SK-N-SH (cell line): ENCODE data around the gene BMP2. TPM values are rescaled to one million over a fixed set of nuclear protein-coding genes. Genes with fewer than 3 reads are reported as not detected.

Experiments
- CTCF ChIA-PET: fragments of 300-600, 350-600 bp; formaldehyde crosslinking; extraction: SDS; loops from one replicate; lab custom pipeline; 2021; lab: Yijun Ruan, JAX
- POLR2A ChIA-PET: fragments of 350-600 bp; sonication (Branson Sonifier 250); formaldehyde crosslinking; extraction: SDS; loops from one replicate; lab custom pipeline; 2020; ENCODE audit warnings: antibody characterized with exemption, inconsistent platforms; lab: Yijun Ruan, JAX
- DNase-seq: peaks from one replicate; pipeline ENCODE4 v3.0.0; 2012
- H2AFZ ChIP-seq: fragments of 200-600 bp; sonication (generic); 2 replicates; pipeline ENCODE4 v1.8.1; 2016; ENCODE audit warnings: antibody characterized with exemption, mild to moderate bottlenecking, low read depth
- H3F3A ChIP-seq: fragments of 200-600 bp; sonication (generic); replicated peaks from 2 replicates; pipeline ENCODE3; 2016; ENCODE audit warnings: antibody characterized with exemption, mild to moderate bottlenecking; ENCODE audit not compliant: insufficient read depth
- H3K27ac ChIP-seq, 2 experiments: fragments of 200-500 bp in 1 of 2; fragments of 200-600 bp in 1 of 2; sonication (Bioruptor generic) in 1 of 2; sonication (generic), shearing (Covaris generic) in 1 of 2; 2 replicates each; pipeline versions ENCODE4 v1.5.1 to v1.6.1; 2014 to 2016; ENCODE audit warnings: low read depth in 2 of 2, inconsistent platforms in 1 of 2, low read length in 1 of 2, mild to moderate bottlenecking in 1 of 2, mixed read lengths in 1 of 2
- H3K27me3 ChIP-seq: fragments of 200-600 bp; sonication (generic), shearing (Covaris generic); 2 replicates; pipeline ENCODE4 v1.6.1; 2016; ENCODE audit warnings: mixed run types; ENCODE audit not compliant: insufficient read depth
- H3K36me3 ChIP-seq, 2 experiments: fragments of 200-500 bp in 1 of 2; fragments of 200-600 bp in 1 of 2; sonication (Bioruptor generic) in 1 of 2; sonication (generic) in 1 of 2; replicated peaks in 1 of 2; 2 replicates each; pipeline versions ENCODE3 to v1.5.1; 2014 to 2016; ENCODE audit warnings: low read length in 1 of 2, mild to moderate bottlenecking in 1 of 2; ENCODE audit not compliant: insufficient read depth in 2 of 2, control insufficient read depth in 1 of 2
- H3K4me1 ChIP-seq, 2 experiments: fragments of 200-500 bp in 1 of 2; fragments of 200-600 bp in 1 of 2; sonication (Bioruptor generic) in 1 of 2; sonication (generic), shearing (Covaris generic) in 1 of 2; 2 replicates each; pipeline versions ENCODE4 v1.5.1 to v1.6.1; 2014 to 2016; ENCODE audit warnings: low read depth in 1 of 2, low read length in 1 of 2, mixed run types in 1 of 2; ENCODE audit not compliant: insufficient read depth in 2 of 2, control insufficient read depth in 1 of 2
- H3K4me2 ChIP-seq: fragments of 200-600 bp; sonication (generic), shearing (Covaris generic); 2 replicates; pipeline ENCODE4 v1.6.1; 2017; ENCODE audit warnings: mixed run types
- H3K4me3 ChIP-seq, 2 experiments: fragments of 200-500 bp in 1 of 2; fragments of 200-600 bp in 1 of 2; sonication (Bioruptor generic) in 1 of 2; sonication (generic), shearing (Covaris generic) in 1 of 2; 2 replicates each; pipeline versions ENCODE4 v1.5.1 to v1.8.1; 2014 to 2016; ENCODE audit warnings: low read depth in 2 of 2, inconsistent platforms in 1 of 2, low read length in 1 of 2, mild to moderate bottlenecking in 1 of 2, mixed read lengths in 1 of 2, moderate library complexity in 1 of 2
- H3K79me2 ChIP-seq: fragments of 200-600 bp; sonication (generic); 2 replicates; pipeline ENCODE4 v1.8.1; 2017; ENCODE audit warnings: mild to moderate bottlenecking; ENCODE audit not compliant: insufficient read depth
- H3K9ac ChIP-seq: fragments of 200-600 bp; sonication (generic); 2 replicates; pipeline ENCODE4 v1.6.1; 2017; ENCODE audit warnings: mixed run types
- H3K9me2 ChIP-seq: fragments of 200-600 bp; sonication (generic); 2 replicates; pipeline ENCODE4 v1.6.1; 2017; ENCODE audit warnings: mixed run types
- H3K9me3 ChIP-seq: fragments of 200-600 bp; sonication (generic); 2 replicates; pipeline ENCODE4 v1.6.1; 2017; ENCODE audit warnings: mixed run types, mild to moderate bottlenecking, moderate library complexity
- H4K20me1 ChIP-seq: fragments of 200-600 bp; sonication (generic); 2 replicates; pipeline ENCODE4 v1.6.1; 2017; ENCODE audit warnings: mild to moderate bottlenecking, mixed run types; ENCODE audit not compliant: insufficient read depth
- CHD2 ChIP-seq: fragments of 150-350 bp; IDR thresholded peaks from 2 replicates; pipeline ENCODE4 v1.6.1; 2018; ENCODE audit warnings: low read length; ENCODE audit not compliant: partially characterized antibody
- CTCF ChIP-seq: fragments of 200-600 bp; sonication (generic); IDR thresholded peaks from 2 replicates; pipeline ENCODE4 v1.6.1; 2017; ENCODE audit warnings: antibody characterized with exemption, mild to moderate bottlenecking, moderate library complexity
- ELF1 ChIP-seq: IDR thresholded peaks from 2 replicates; pipeline ENCODE4 v1.4.0; 2012
- EP300 ChIP-seq, 2 experiments: IDR thresholded peaks; 2 replicates each; pipeline versions ENCODE4 v1.4.0 to v1.6.1; 2012; ENCODE audit warnings: borderline replicate concordance in 1 of 2, low read depth in 1 of 2, low read length in 1 of 2
- EZH2phosphoT487 ChIP-seq: fragments of 200-600 bp; sonication (generic); IDR thresholded peaks from 2 replicates; pipeline ENCODE4 v1.6.1; 2017; ENCODE audit warnings: low read depth, mixed run types, mild to moderate bottlenecking, antibody characterized with exemption, moderate library complexity, borderline replicate concordance
- FOSL2 ChIP-seq: IDR thresholded peaks from 2 replicates; pipeline ENCODE4 v1.4.0; 2012; ENCODE audit warnings: low read depth, mild to moderate bottlenecking, moderate library complexity, borderline replicate concordance
- FOXJ3 ChIP-seq: sonication (generic); formaldehyde crosslinking; IDR thresholded peaks from 2 replicates; pipeline ENCODE4 v1.5.1; 2020; ENCODE audit warnings: mild to moderate bottlenecking, missing genetic modification reagents
- GABPA ChIP-seq: IDR thresholded peaks from 2 replicates; pipeline ENCODE4 v1.4.0; 2012; ENCODE audit warnings: low read depth, mild to moderate bottlenecking
- GATA2 ChIP-seq: sonication (generic); formaldehyde crosslinking; IDR thresholded peaks from 2 replicates; pipeline ENCODE4 v1.5.0; 2020; ENCODE audit warnings: mild to moderate bottlenecking, missing genetic modification reagents
- JUND ChIP-seq: IDR thresholded peaks from 2 replicates; pipeline ENCODE4 v1.4.0; 2012
- MEF2A ChIP-seq: IDR thresholded peaks from 2 replicates; pipeline ENCODE4 v1.4.0; 2012; ENCODE audit warnings: low read depth, borderline replicate concordance
- MXI1 ChIP-seq: IDR thresholded peaks from 2 replicates; pipeline ENCODE4 v1.6.1; 2012; ENCODE audit warnings: mild to moderate bottlenecking, low read depth, low read length, improper control_type of control experiment
- NFIC ChIP-seq: IDR thresholded peaks from 2 replicates; pipeline ENCODE4 v1.4.0; 2012; ENCODE audit warnings: borderline replicate concordance
- NRF1 ChIP-seq: IDR thresholded peaks from 2 replicates; pipeline ENCODE4 v1.6.1; 2012; ENCODE audit warnings: low read depth, mild to moderate bottlenecking, low read length
- PBX3 ChIP-seq: IDR thresholded peaks from 2 replicates; pipeline ENCODE4; 2012
- POLR2AphosphoS5 ChIP-seq: IDR thresholded peaks from 2 replicates; pipeline ENCODE4 v1.6.1; 2012; ENCODE audit warnings: low read depth, low read length
- RCOR1 ChIP-seq: fragments of 150-350 bp; IDR thresholded peaks from 2 replicates; pipeline ENCODE4 v1.6.1; 2017; ENCODE audit warnings: antibody characterized with exemption, low read length
- RFX5 ChIP-seq: IDR thresholded peaks from 2 replicates; pipeline ENCODE4 v1.6.1; 2012; ENCODE audit warnings: mild to moderate bottlenecking, improper control_type of control experiment, low read length
- TCF12 ChIP-seq: IDR thresholded peaks from 2 replicates; pipeline ENCODE4 v1.4.0; 2012
- TEAD4 ChIP-seq: IDR thresholded peaks from 2 replicates; pipeline ENCODE4 v1.4.0; 2012; ENCODE audit warnings: mild to moderate bottlenecking, borderline replicate concordance; ENCODE audit not compliant: insufficient read depth
- USF1 ChIP-seq: IDR thresholded peaks from 2 replicates; pipeline ENCODE4 v1.4.0; 2012; ENCODE audit warnings: low read depth, borderline replicate concordance
- USF2 ChIP-seq: fragments of 150-350 bp; IDR thresholded peaks from 2 replicates; pipeline ENCODE4 v1.6.1; 2017; ENCODE audit warnings: antibody characterized with exemption, low read length, low read depth, borderline replicate concordance
- YY1 ChIP-seq: IDR thresholded peaks from 2 replicates; pipeline ENCODE4 v1.4.0; 2012; ENCODE audit warnings: low read depth, mild to moderate bottlenecking
- WGBS: methylation state at CpG from one replicate; pipeline ENCODE4 v1.1.6; 2017; ENCODE audit warnings: low lambda C conversion rate; 5-methylcytosine and 5-hydroxymethylcytosine counted together
- polyA plus RNA-seq, 3 experiments: library from polyadenylated mRNA; depleted of rRNA; stranded (reverse); fragments of >200 nt; gene quantifications; 2 replicates each; pipeline ENCODE4 v1.2.3, GENCODE V29; 2012

Gene BMP2
- polyA plus RNA-seq, 1 of the 3 experiments (the other 2 are of a cell fraction): 0.25 TPM

GRCh38 chr20:6811262-6812035, 44.0 kb downstream of the BMP2 start:
- no peaks in the 10 kb centered on the region for H3K79me2 ChIP-seq
- H3K9ac ChIP-seq: no peak overlapping the region
- H3K27me3 ChIP-seq: no peaks in the 10 kb centered on the region
- H4K20me1 ChIP-seq: no peaks in the 10 kb centered on the region
- H3K4me1 ChIP-seq: peaks cover 0 to 3% of the 10 kb centered on the region in 2 experiments; a peak in 2 of 4 replicates
- ChIA-PET CTCF (interaction anchor here (1.2 kb wide), 1 partner anchor 45 kb away, joined by 3 read pairs; no protein-coding TSS in a partner anchor), POLR2A (no interaction called here)
- no peaks in the 10 kb centered on the region for H3K9me2 ChIP-seq
- no peaks in the 10 kb centered on the region for H3K36me3 ChIP-seq
- no peak overlapping the region for H3K4me2 ChIP-seq
- H3K9me3 ChIP-seq: no peaks in the 10 kb centered on the region
- no peak overlapping the region for H2AFZ ChIP-seq
- no peak for DNase-seq
- 3% methylated on average over 6 of the region's 6 CpGs for WGBS
- H3K4me3 ChIP-seq: no peak overlapping the region
- H3F3A ChIP-seq: no peaks in the 10 kb centered on the region
- TF ChIP-seq CTCF (no peak), NFIC (no peak), JUND (no peak), EZH2phosphoT487 (no peak), MXI1 (no peak), CHD2 (no peak), RCOR1 (no peak), POLR2AphosphoS5 (no peak), FOSL2 (no peak), ELF1 (no peak), YY1 (no peak), MEF2A (no peak), USF2 (no peak), EP300 (IDR thresholded peaks at IDR 0.05; ENCODE audit: borderline replicate concordance in 1 of 2, low read depth in 1 of 2, low read length in 1 of 2) (no peak), GATA2 (no peak), NRF1 (no peak)
- H3K27ac ChIP-seq: peak overlapping the region in 1 of 2 experiments; percentile 28; a peak in 1 of 4 replicates

- WGBS: 13% methylated on average over 6 of the region's 6 CpGs
- Histone ChIP-seq H3K4me1 (peaks cover 0 to 3% of the 10 kb centered on the region in 2 experiments; a peak in 2 of 4 replicates), H3K4me3 (no peak overlapping the region), H3K9me2 (no peaks in the 10 kb centered on the region), H3K27me3 (no peaks in the 10 kb centered on the region), H3K36me3 (no peaks in the 10 kb centered on the region), H4K20me1 (no peaks in the 10 kb centered on the region), H3K27ac (no peak overlapping the region), H3K4me2 (no peak overlapping the region), H3K79me2 (no peaks in the 10 kb centered on the region), H2AFZ (no peak overlapping the region), H3K9me3 (no peaks in the 10 kb centered on the region), H3K9ac (no peak overlapping the region), H3F3A (no peaks in the 10 kb centered on the region)
- TF ChIP-seq NFIC (no peak), RFX5 (no peak), RCOR1 (no peak), GABPA (no peak), MXI1 (no peak), FOXJ3 (CRISPR knock-in tag) (no peak), TCF12 (no peak), TEAD4 (no peak), USF1 (no peak), JUND (no peak), EZH2phosphoT487 (no peak), PBX3 (no peak)
- DNase-seq: no peak
- ChIA-PET POLR2A (no interaction called here), CTCF (interaction anchor here (0.6 kb wide), 1 partner anchor 119 kb away, joined by 3 read pairs; no protein-coding TSS in a partner anchor)
These were observed 45.0 kb downstream of the BMP2 start for GRCh38 chr20:6812530-6812929.
